Measurements from ENCODE around the gene ZNF354C. TPM values are rescaled to one million over a fixed set of nuclear protein-coding genes. Genes with fewer than 3 reads are reported as not detected.

ZNF354C gene
- total and polyA plus RNA-seq, 2 of the 13 experiments (the other 11 are each of a cell fraction or from before 2014, with no cell fraction given), result 0.02 TPM; not detected in 1

GRCh38 chr5:179120951-179121666, 60.9 kb downstream of the ZNF354C start (continued):
- TF ChIP-seq KIAA2018 (CRISPR knock-in tag; IDR thresholded peaks at IDR 0.05; ENCODE audit: borderline replicate concordance) (no peak), ELK4 (CRISPR knock-in tag; IDR thresholded peaks at IDR 0.05; ENCODE audit: borderline replicate concordance) (no peak), ZNF83 (CRISPR knock-in tag; IDR thresholded peaks at IDR 0.05; ENCODE audit: borderline replicate concordance) (no peak), MAF1 (CRISPR knock-in tag; IDR thresholded peaks at IDR 0.05; ENCODE audit: borderline replicate concordance) (no peak), MAZ (IDR thresholded peaks at IDR 0.05; ENCODE audit: borderline replicate concordance, low read depth, low read length) (no peak), MAZ (CRISPR knock-in tag; IDR thresholded peaks at IDR 0.05; ENCODE audit: low read depth) (no peak), ZNF839 (CRISPR knock-in tag; IDR thresholded peaks at IDR 0.05; ENCODE audit: borderline replicate concordance) (no peak), EHMT2 (IDR thresholded peaks at IDR 0.05; ENCODE audit: borderline replicate concordance, low read depth, low read length) (no peak), ZNF446 (CRISPR knock-in tag; IDR thresholded peaks at IDR 0.05) (no peak)

All from HepG2 (cell line).